A549 (cell line): ENCODE data around the gene FAM163A. TPM values are rescaled to one million over a fixed set of nuclear protein-coding genes. Genes with fewer than 3 reads are reported as not detected.

Source experiments
- ATAC-seq, 2 experiments: fragments of 200-7000 bp in 1 of 2; fragments of >200 bp in 1 of 2; cut with Nextera tagmentation in 1 of 2; cut with Tn5 transposase in 1 of 2; 3 replicates each; pipeline versions ENCODE4 v1.8.0 to v1.9.1; 2018 to 2020; ENCODE audit warnings: mild to moderate bottlenecking in 1 of 2, moderate library complexity in 1 of 2
- CTCF ChIA-PET: fragments of 300-600 bp; sonication (Branson Sonifier 250); formaldehyde crosslinking; extraction: SDS; loops from one replicate; lab custom pipeline; 2021; ENCODE audit warnings: antibody characterized with exemption, inconsistent platforms; lab: Yijun Ruan, JAX
- POLR2A ChIA-PET: fragments of 350-600 bp; formaldehyde crosslinking; extraction: SDS; loops from one replicate; lab custom pipeline; 2021; ENCODE audit warnings: antibody characterized with exemption, inconsistent platforms; lab: Yijun Ruan, JAX
- DNase-seq, 2 experiments: peaks; one replicate each; pipeline versions ENCODE4 v3.0.0 to v3.0.0-alpha.2; 2011 to 2016; ENCODE audit warnings: low read depth in 1 of 2, low spot score in 1 of 2
- FAIRE-seq: peaks from 2 replicates; lab custom pipeline; 2011; peaks lifted over from hg19 to GRCh38; lab: Jason Lieb, UNC
- H3K27ac ChIP-seq, 2 experiments: fragments of >200 bp; sonication (Bioruptor Twin); formaldehyde crosslinking; 3 replicates each; pipeline ENCODE4 v1.5.1; 2016 to 2017
- H3K4me1 ChIP-seq: fragments of >200 bp; sonication (Bioruptor Twin); formaldehyde crosslinking; 3 replicates; pipeline ENCODE4 v1.6.1; 2016
- H3K4me2 ChIP-seq: fragments of >200 bp; sonication (Bioruptor Twin); formaldehyde crosslinking; 3 replicates; pipeline ENCODE4 v1.6.1; 2016
- H3K4me3 ChIP-seq: fragments of >200 bp; sonication (Bioruptor Twin); formaldehyde crosslinking; 3 replicates; pipeline ENCODE4 v1.5.1; 2016
- H3K9me3 ChIP-seq: fragments of >200 bp; sonication (Bioruptor Twin); formaldehyde crosslinking; 3 replicates; pipeline ENCODE4 v1.6.1; 2016
- CBX8 ChIP-seq: fragments of 200-600 bp; sonication (generic); IDR thresholded peaks from 2 replicates; pipeline ENCODE4 v1.6.1; 2016
- CEBPB ChIP-seq, 2 experiments: fragments of >200 bp in 1 of 2; sonication (Bioruptor Twin) in 1 of 2; formaldehyde crosslinking in 1 of 2; IDR thresholded peaks; 2 replicates each; pipeline ENCODE4 v1.6.1; 2012 to 2016
- CHD4 ChIP-seq: fragments of 200-600 bp; sonication (generic); IDR thresholded peaks from 2 replicates; pipeline ENCODE4 v1.6.1; 2016; ENCODE audit warnings: antibody characterized with exemption, mild to moderate bottlenecking, borderline replicate concordance
- CTCF ChIP-seq: fragments of >200 bp; sonication (Bioruptor Twin); formaldehyde crosslinking; IDR thresholded peaks from 3 replicates; pipeline ENCODE4 v1.5.1; 2016
- EHF ChIP-seq: fragments of 250-450 bp; sonication (Bioruptor Pico); IDR thresholded peaks from 2 replicates; pipeline ENCODE4 v1.5.0; 2020; ENCODE audit warnings: mild to moderate bottlenecking
- EP300 ChIP-seq, 2 experiments: fragments of >200 bp; sonication (Bioruptor Twin); formaldehyde crosslinking; IDR thresholded peaks; 2 replicates in 1 of 2; 3 replicates in 1 of 2; pipeline ENCODE4 v1.6.1; 2016 to 2017
- ESRRA ChIP-seq: fragments of 150-350 bp; IDR thresholded peaks from 2 replicates; pipeline ENCODE4 v1.6.1; 2014; ENCODE audit warnings: mild to moderate bottlenecking, low read length, borderline replicate concordance
- FOSB ChIP-seq: fragments of 250-450 bp; sonication (Bioruptor Pico); IDR thresholded peaks from 2 replicates; pipeline ENCODE4 v1.5.0; 2020; ENCODE audit warnings: mild to moderate bottlenecking, moderate library complexity
- FOXS1 ChIP-seq: fragments of 250-450 bp; sonication (Bioruptor Pico); IDR thresholded peaks from 2 replicates; pipeline ENCODE4 v1.5.0; 2020; ENCODE audit warnings: mild to moderate bottlenecking, moderate library complexity
- GATA3 ChIP-seq: IDR thresholded peaks from 2 replicates; pipeline ENCODE4 v1.6.1; 2012; ENCODE audit warnings: borderline replicate concordance
- JUN ChIP-seq, 2 experiments: fragments of >200 bp; sonication (Bioruptor Twin); formaldehyde crosslinking; IDR thresholded peaks; 2 replicates in 1 of 2; 3 replicates in 1 of 2; pipeline ENCODE4 v1.6.1; 2016 to 2017
- JUNB ChIP-seq: fragments of >200 bp; sonication (Bioruptor Twin); formaldehyde crosslinking; IDR thresholded peaks from 2 replicates; pipeline ENCODE4 v1.6.1; 2016
- KDM1A ChIP-seq: fragments of 200-600 bp; sonication (generic); IDR thresholded peaks from 2 replicates; pipeline ENCODE4 v1.6.1; 2016; ENCODE audit warnings: low read depth, mild to moderate bottlenecking
- MAFK ChIP-seq: fragments of 450-650 bp; IDR thresholded peaks from 2 replicates; pipeline ENCODE4 v1.6.1; 2014; ENCODE audit not compliant: partially characterized antibody
- MAZ ChIP-seq: fragments of 150-350 bp; IDR thresholded peaks from 2 replicates; pipeline ENCODE4 v1.6.1; 2014; ENCODE audit warnings: antibody characterized with exemption, low read depth, low read length, borderline replicate concordance
- MYC ChIP-seq: IDR thresholded peaks from 2 replicates; pipeline ENCODE4 v1.6.1; 2012; ENCODE audit warnings: mild to moderate bottlenecking, inconsistent platforms, low read length, improper control_type of control experiment, borderline replicate concordance
- NFE2L2 ChIP-seq: fragments of 150-350 bp; conservative IDR thresholded peaks from 2 replicates; pipeline ENCODE4 v1.6.1; 2014; ENCODE audit warnings: low read length
- PHF8 ChIP-seq: fragments of 200-600 bp; sonication (generic); IDR thresholded peaks from 2 replicates; pipeline ENCODE4 v1.6.1; 2016; ENCODE audit warnings: low read depth, mild to moderate bottlenecking, antibody characterized with exemption, moderate library complexity, borderline replicate concordance
- POLR2AphosphoS2 ChIP-seq: conservative IDR thresholded peaks from 2 replicates; pipeline ENCODE4 v1.6.1; 2012; ENCODE audit warnings: low read length, improper control_type of control experiment, inconsistent platforms
- RFX5 ChIP-seq: fragments of 450-650 bp; IDR thresholded peaks from 2 replicates; pipeline ENCODE4 v1.7.1; 2014; ENCODE audit warnings: antibody characterized with exemption, mild to moderate bottlenecking, moderate library complexity
- RNF2 ChIP-seq: fragments of 200-600 bp; sonication (generic); IDR thresholded peaks from 2 replicates; pipeline ENCODE4 v1.6.1; 2016; ENCODE audit warnings: low read depth, mild to moderate bottlenecking, antibody characterized with exemption, moderate library complexity, borderline replicate concordance
- SMC3 ChIP-seq: fragments of >200 bp; sonication (Bioruptor Twin); formaldehyde crosslinking; IDR thresholded peaks from 3 replicates; pipeline ENCODE4 v1.6.1; 2018; ENCODE audit warnings: inconsistent platforms
- SREBF2 ChIP-seq: fragments of 450-650 bp; IDR thresholded peaks from 2 replicates; pipeline ENCODE4 v1.6.1; 2014; ENCODE audit warnings: mild to moderate bottlenecking, moderate library complexity
- TFCP2L1 ChIP-seq: fragments of 250-450 bp; sonication (Bioruptor Pico); IDR thresholded peaks from 2 replicates; pipeline ENCODE4 v1.5.0; 2021; ENCODE audit warnings: mild to moderate bottlenecking
- TP53 ChIP-seq: fragments of 250-450 bp; sonication (Bioruptor Pico); IDR thresholded peaks from 2 replicates; pipeline ENCODE4 v1.5.0; 2021; ENCODE audit warnings: mild to moderate bottlenecking, moderate library complexity
- ZC3H11A ChIP-seq: fragments of 450-650 bp; IDR thresholded peaks from 2 replicates; pipeline ENCODE4 v1.6.1; 2014; ENCODE audit warnings: antibody characterized with exemption, mild to moderate bottlenecking
- ZFP36 ChIP-seq: fragments of 450-650 bp; IDR thresholded peaks from 2 replicates; pipeline ENCODE4 v1.6.1; 2014; ENCODE audit warnings: borderline replicate concordance; ENCODE audit not compliant: partially characterized antibody
- WGBS: methylation state at CpG from one replicate; pipeline ENCODE4 v1.1.6; 2017; ENCODE audit errors: missing lambda C conversion rate; 5-methylcytosine and 5-hydroxymethylcytosine counted together
- polyA plus RNA-seq, 4 experiments: library from polyadenylated mRNA; depleted of rRNA in 3 of 4; stranded (reverse); fragments of >200 nt; fragmentation: RNase III in 1 of 4; extraction: RNeasy Plus Mini Kit Qiagen cat#74134 plus additional on column Dnase treatment in 1 of 4; gene quantifications; 2 replicates in 3 of 4; 3 replicates in 1 of 4; pipeline ENCODE4 v1.2.3, GENCODE V29; 2011 to 2017
- TF ChIP-seq, protein P1 (sequence below): fragments of >200 bp; sonication (Bioruptor Twin); formaldehyde crosslinking; IDR thresholded peaks from 3 replicates; pipeline ENCODE4 v1.6.1; 2016
- TF ChIP-seq, protein P2 (sequence below): IDR thresholded peaks from 2 replicates; pipeline ENCODE4 v1.6.1; 2012; ENCODE audit warnings: low read depth, borderline replicate concordance

The FAM163A gene
- polyA plus RNA-seq, 2 of the 4 experiments (the other 2 are of a cell fraction), result not detected

GRCh38 chr1:179714159-179714558 is 28.9 kb upstream of the FAM163A start:
- no peak for TF ChIP-seq GATA3
- TF ChIP-seq SREBF2, result no peak
- TF ChIP-seq CEBPB (IDR thresholded peaks at IDR 0.05), result no peak
- no peak for TF ChIP-seq JUNB
- no peak for TF ChIP-seq MAZ
- no peak for TF ChIP-seq EHF (CRISPR knock-in tag)
- TF ChIP-seq MYC, result no peak
- TF ChIP-seq ZC3H11A, result no peak
- TF ChIP-seq POLR2AphosphoS2, result no peak
- TF ChIP-seq CTCF, result no peak
- TF ChIP-seq JUN (IDR thresholded peaks at IDR 0.05), result no peak
- no peak for TF ChIP-seq TFCP2L1 (CRISPR knock-in tag)
- no peak for TF ChIP-seq TP53 (CRISPR knock-in tag)
- TF ChIP-seq ESRRA, result no peak
- TF ChIP-seq SMC3, result no peak
- TF ChIP-seq, protein P1, sequence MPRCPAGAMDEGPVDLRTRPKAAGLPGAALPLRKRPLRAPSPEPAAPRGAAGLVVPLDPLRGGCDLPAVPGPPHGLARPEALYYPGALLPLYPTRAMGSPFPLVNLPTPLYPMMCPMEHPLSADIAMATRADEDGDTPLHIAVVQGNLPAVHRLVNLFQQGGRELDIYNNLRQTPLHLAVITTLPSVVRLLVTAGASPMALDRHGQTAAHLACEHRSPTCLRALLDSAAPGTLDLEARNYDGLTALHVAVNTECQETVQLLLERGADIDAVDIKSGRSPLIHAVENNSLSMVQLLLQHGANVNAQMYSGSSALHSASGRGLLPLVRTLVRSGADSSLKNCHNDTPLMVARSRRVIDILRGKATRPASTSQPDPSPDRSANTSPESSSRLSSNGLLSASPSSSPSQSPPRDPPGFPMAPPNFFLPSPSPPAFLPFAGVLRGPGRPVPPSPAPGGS, result no peak
- no peak for TF ChIP-seq RFX5
- TF ChIP-seq ZFP36, result no peak
- DNase-seq, result no peak
- ChIA-PET POLR2A (no interaction called here), CTCF (interaction anchor here (0.7 to 21.7 kb wide), 3 partner anchors 8 to 99 kb away, joined by 4 to 644 read pairs (median 12); no protein-coding TSS in a partner anchor)
- no peak for ATAC-seq
- 0% methylated on average over 1 of the region's 1 CpG for WGBS
- FAIRE-seq, result no peak
- no peak overlapping the region for H3K4me2 ChIP-seq
- H3K4me3 ChIP-seq, result no peak overlapping the region
- H3K9me3 ChIP-seq, result peaks cover 38% of the 10 kb centered on the region; the same call in 2 of the 3 replicates
- no peaks in the 10 kb centered on the region for H3K4me1 ChIP-seq
- H3K27ac ChIP-seq, result no peak overlapping the region

GRCh38 chr1:179714623-179715022 is 28.5 kb upstream of the FAM163A start:
- ATAC-seq, result no peak

More at GRCh38 chr1:179714623-179715022, 28.5 kb upstream of the FAM163A start:
- peaks cover 39% of the 10 kb centered on the region; the same call in 2 of the 3 replicates for H3K9me3 ChIP-seq
- TF ChIP-seq CHD4 (no peak), FOSB (CRISPR knock-in tag) (no peak), KDM1A (no peak), MAFK (no peak), POLR2AphosphoS2 (no peak), MYC (no peak), FOXS1 (no peak), ZC3H11A (no peak), SMC3 (no peak), PHF8 (no peak), NFE2L2 (no peak), CBX8 (no peak), CEBPB (IDR thresholded peaks at IDR 0.05) (no peak), EP300 (IDR thresholded peaks at IDR 0.05) (no peak), RNF2 (no peak)
- TF ChIP-seq, protein P2, sequence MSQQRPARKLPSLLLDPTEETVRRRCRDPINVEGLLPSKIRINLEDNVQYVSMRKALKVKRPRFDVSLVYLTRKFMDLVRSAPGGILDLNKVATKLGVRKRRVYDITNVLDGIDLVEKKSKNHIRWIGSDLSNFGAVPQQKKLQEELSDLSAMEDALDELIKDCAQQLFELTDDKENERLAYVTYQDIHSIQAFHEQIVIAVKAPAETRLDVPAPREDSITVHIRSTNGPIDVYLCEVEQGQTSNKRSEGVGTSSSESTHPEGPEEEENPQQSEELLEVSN, result no peak
- H3K27ac ChIP-seq, result no peak overlapping the region
- POLR2A ChIA-PET, result no interaction called here
- no peak overlapping the region for H3K4me2 ChIP-seq
- CTCF ChIA-PET, result interaction anchor here (0.7 to 21.7 kb wide), 3 partner anchors 8 to 98 kb away, joined by 4 to 644 read pairs (median 12); no protein-coding TSS in a partner anchor
- no peak for DNase-seq
- no peaks in the 10 kb centered on the region for H3K4me1 ChIP-seq
- no peak overlapping the region for H3K4me3 ChIP-seq
- FAIRE-seq, result no peak
